Lower lobe of right lung (tissue), 2 donors: Measurements from ENCODE around the gene ARHGAP31. TPM values are rescaled to one million over a fixed set of nuclear protein-coding genes. Genes with fewer than 3 reads are reported as not detected.

Experiments
- ATAC-seq, 2 donors: fragments of 200-7000 bp; cut with Tn5 transposase; one replicate each; pipeline ENCODE4 v1.9.1; 2020 to 2022; ENCODE audit warnings: mild to moderate bottlenecking in 2 of 2, moderate library complexity in 2 of 2
- DNase-seq: peaks from one replicate; pipeline ENCODE4 v3.0.0-alpha.2; 2020
- H3K27ac ChIP-seq: fragments of 200-600 bp; one replicate; pipeline ENCODE4 v1.8.0; 2022
- H3K27me3 ChIP-seq: fragments of 200-600 bp; one replicate; pipeline ENCODE4 v1.8.0; 2022; ENCODE audit warnings: low read depth
- H3K36me3 ChIP-seq: fragments of 200-600 bp; one replicate; pipeline ENCODE4 v1.8.0; 2022; ENCODE audit warnings: mild to moderate bottlenecking
- H3K4me1 ChIP-seq: fragments of 200-600 bp; one replicate; pipeline ENCODE4 v1.8.0; 2022
- H3K4me3 ChIP-seq: fragments of 200-600 bp; one replicate; pipeline ENCODE4 v1.8.0; 2022; ENCODE audit warnings: mild to moderate bottlenecking
- H3K9me3 ChIP-seq: fragments of 200-600 bp; one replicate; pipeline ENCODE4 v1.8.0; 2022
- intact Hi-C: fragments of 100-400 bp; cut with DNase I; formaldehyde crosslinking; loops from one replicate; pipeline ENCODE4 v1.11.0; 2022
- total RNA-seq: library from RNA; stranded (reverse); fragmentation: NEBNext Ultra II Directional; extraction: Animal tissue kit (Norgen Biotek cat#: 25700); gene quantifications from one replicate; pipeline ENCODE4 v1.2.1, GENCODE V29; 2021
- TF ChIP-seq, protein P1 (sequence below): fragments of 200-600 bp; IDR thresholded peaks from one replicate; pipeline ENCODE4 v1.8.0; 2022; ENCODE audit warnings: antibody characterized with exemption, mild to moderate bottlenecking
- donor health status: DM: no; HTN: yes; CAD: no; lungs with severe emphysema.

ARHGAP31 gene
- total RNA-seq, 1 donor from 2014 or later: 100 TPM

DNA sequence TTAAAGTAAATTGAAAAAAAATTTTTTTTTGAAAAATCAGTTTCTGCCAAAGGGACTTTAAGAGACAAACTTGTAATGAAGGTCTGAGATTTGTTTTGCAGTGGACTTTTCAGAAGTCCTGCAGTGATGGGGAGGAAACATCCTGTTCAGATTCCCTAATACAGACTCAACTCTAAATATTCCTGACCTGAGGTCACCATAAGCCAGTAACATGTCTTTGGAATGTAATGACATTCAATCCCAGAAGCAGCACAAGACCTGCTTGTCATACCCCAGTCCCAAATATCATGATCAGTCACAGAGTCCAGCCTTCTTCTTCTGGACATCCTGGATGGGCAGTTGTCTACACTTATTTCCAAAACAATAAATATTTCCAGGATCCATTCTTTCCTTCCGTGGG, 115.7 kb downstream of the ARHGAP31 start:
- Histone ChIP-seq H3K36me3 (peaks cover 95% of the 10 kb centered on the region), H3K9me3 (no peaks in the 10 kb centered on the region), H3K27ac (no peak overlapping the region), H3K27me3 (no peaks in the 10 kb centered on the region), H3K4me1 (no peaks in the 10 kb centered on the region), H3K4me3 (no peak overlapping the region)
- intact Hi-C loops: no loop called here
- DNase-seq (no peak), ATAC-seq (no peak)
- TF ChIP-seq, protein P1, sequence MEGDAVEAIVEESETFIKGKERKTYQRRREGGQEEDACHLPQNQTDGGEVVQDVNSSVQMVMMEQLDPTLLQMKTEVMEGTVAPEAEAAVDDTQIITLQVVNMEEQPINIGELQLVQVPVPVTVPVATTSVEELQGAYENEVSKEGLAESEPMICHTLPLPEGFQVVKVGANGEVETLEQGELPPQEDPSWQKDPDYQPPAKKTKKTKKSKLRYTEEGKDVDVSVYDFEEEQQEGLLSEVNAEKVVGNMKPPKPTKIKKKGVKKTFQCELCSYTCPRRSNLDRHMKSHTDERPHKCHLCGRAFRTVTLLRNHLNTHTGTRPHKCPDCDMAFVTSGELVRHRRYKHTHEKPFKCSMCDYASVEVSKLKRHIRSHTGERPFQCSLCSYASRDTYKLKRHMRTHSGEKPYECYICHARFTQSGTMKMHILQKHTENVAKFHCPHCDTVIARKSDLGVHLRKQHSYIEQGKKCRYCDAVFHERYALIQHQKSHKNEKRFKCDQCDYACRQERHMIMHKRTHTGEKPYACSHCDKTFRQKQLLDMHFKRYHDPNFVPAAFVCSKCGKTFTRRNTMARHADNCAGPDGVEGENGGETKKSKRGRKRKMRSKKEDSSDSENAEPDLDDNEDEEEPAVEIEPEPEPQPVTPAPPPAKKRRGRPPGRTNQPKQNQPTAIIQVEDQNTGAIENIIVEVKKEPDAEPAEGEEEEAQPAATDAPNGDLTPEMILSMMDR: no peak

DNA sequence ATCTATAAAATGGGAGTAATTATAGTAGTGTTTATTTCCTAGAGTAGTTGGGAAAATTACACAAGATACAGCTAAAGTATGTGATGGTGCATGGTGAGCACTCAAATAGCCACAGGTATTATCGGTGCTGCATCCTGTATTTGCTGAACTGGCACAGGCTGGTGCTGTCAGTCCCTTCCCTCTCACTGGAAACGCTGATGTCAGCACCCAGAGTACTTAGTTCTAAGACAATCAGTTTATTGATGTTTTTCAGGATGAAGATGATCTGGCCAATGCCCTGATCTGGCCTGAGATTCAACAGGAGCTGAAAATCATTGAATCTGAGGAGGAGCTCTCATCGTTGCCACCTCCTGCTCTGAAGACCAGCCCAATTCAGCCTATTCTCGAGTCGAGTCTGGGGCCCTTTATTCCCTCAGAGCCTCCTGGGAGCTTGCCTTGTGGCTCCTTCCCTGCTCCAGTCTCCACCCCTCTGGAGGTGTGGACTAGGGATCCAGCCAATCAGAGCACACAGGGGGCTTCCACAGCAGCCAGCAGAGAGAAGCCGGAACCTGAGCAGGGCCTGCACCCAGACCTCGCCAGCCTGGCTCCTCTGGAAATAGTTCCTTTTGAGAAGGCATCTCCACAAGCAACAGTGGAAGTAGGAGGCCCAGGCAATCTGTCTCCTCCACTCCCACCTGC, 119.6 kb downstream of the ARHGAP31 start:
- H3K36me3 ChIP-seq: peaks cover 99% of the 10 kb centered on the region
- no peak overlapping the region for H3K27ac ChIP-seq
- no peaks in the 10 kb centered on the region for H3K9me3 ChIP-seq
- DNase-seq (no peak), ATAC-seq (no peak)
- intact Hi-C loops: no loop called here
- no peaks in the 10 kb centered on the region for H3K4me1 ChIP-seq
- H3K4me3 ChIP-seq: no peak overlapping the region
- TF ChIP-seq, protein P1: no peak
- H3K27me3 ChIP-seq: no peaks in the 10 kb centered on the region

DNA sequence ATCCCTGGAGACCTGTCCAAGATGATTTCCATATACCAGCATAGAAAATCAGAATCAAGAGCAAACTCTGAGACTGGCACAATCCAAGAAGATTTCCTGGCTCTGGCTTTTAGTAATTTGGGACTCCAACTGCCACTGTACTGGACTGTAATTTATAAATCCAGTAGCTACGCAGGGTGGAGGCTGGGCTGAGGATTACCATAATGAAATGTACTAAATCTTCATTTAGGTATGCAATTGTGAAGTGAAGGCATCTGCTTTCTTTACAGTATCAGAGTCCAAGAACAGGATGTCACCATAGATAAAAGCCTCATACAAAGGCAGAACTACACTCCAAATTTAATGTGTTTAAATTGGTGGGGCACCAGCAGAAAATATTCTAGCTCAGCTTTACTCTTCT, 122.7 kb downstream of the ARHGAP31 start:
- Histone ChIP-seq H3K4me1 (no peaks in the 10 kb centered on the region), H3K36me3 (peaks cover 68% of the 10 kb centered on the region), H3K9me3 (no peaks in the 10 kb centered on the region), H3K27me3 (no peaks in the 10 kb centered on the region), H3K27ac (no peak overlapping the region), H3K4me3 (no peak overlapping the region)
- ATAC-seq (no peak), DNase-seq (no peak)
- TF ChIP-seq, protein P1: no peak
- intact Hi-C loops: no loop called here

DNA sequence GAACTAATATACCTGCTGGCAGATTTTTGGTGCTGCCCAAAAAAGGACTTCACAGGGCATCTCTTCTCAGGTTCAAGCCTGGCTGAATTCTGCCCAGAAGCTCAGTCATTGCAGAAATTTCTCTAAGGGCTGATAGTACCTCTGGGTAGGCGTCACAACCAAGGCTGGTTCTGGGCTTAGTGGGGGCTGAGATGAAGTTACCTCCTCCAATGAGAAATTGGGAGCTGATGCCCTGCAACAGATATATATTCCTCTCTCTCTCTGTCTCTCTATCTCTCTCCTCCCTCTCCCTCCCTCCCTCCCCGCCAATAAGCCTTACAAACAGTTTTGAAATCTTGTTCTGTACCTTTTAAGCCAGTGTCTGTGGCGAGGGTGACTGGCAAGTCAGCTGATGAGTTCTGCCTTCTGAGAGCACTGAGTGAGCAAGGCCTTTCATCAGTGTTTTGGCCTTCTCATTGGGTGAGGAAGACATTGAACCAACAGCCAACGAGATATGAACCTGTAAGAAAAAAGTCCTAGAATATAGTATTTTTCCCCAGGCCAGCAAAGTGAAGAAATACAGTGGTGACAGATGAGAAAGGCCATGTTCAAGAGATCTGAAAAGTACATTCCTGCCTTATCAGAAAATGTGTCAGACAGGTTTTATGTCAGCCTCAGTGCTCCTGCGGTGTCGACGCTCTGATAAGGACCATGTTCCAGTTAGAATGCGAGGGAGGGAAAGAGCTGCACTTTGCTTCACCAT, 123.8 kb downstream of the ARHGAP31 start:
- intact Hi-C loops: no loop called here
- Histone ChIP-seq H3K9me3 (no peaks in the 10 kb centered on the region), H3K4me1 (no peaks in the 10 kb centered on the region), H3K4me3 (no peak overlapping the region), H3K27ac (no peak overlapping the region), H3K36me3 (peaks cover 58% of the 10 kb centered on the region), H3K27me3 (no peaks in the 10 kb centered on the region)
- ATAC-seq: peak in 1 of 2 donors; percentile 71
- TF ChIP-seq, protein P1: no peak
- DNase-seq: no peak

DNA sequence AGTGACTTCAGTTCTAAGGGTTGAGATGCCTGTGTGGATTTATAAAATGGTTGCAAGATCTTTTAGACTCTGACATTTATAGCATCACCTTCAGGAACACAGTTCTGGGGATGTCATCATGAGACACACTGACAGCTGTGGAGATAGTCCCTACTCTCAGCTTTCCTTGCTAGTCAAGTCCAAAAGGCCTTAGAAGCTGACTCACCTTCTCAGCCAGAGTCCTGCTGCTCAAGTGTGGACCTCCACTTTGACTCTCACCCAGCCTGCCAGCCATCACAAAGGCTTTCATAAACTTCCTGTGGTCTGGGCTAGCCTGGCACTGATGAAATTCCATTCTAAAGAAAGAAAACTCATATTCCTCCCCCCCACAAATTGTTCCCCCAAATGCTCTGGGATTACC, 124.5 kb downstream of the ARHGAP31 start:
- H3K4me3 ChIP-seq: no peak overlapping the region
- TF ChIP-seq, protein P1: no peak
- H3K4me1 ChIP-seq: no peaks in the 10 kb centered on the region
- intact Hi-C loops: no loop called here
- H3K9me3 ChIP-seq: no peaks in the 10 kb centered on the region
- ATAC-seq (no peak), DNase-seq (no peak)
- no peak overlapping the region for H3K27ac ChIP-seq
- no peaks in the 10 kb centered on the region for H3K27me3 ChIP-seq
- peaks cover 51% of the 10 kb centered on the region for H3K36me3 ChIP-seq
